GOT3 (cell line): ENCODE data around the gene ANKZF1.
"Not testable (repeated sequence)": the region's sequence is repeated elsewhere in the genome, so short reads cannot be mapped to it uniquely, and the experiment has no call there.

ENCODE experiments used
- DNase-seq: peaks from one replicate; lab custom pipeline; 2025; ENCODE audit warnings: mixed read lengths; lab: John Stamatoyannopoulos, UW

Gene ANKZF1

GRCh38 chr2:219229305-219230058 lies at the start of gene ANKZF1, which contains the start of gene ATG9A:
ANKZF1 (plus strand) TSS chr2:219229806; CDS start chr2:219230258, 452 bp downstream.
ATG9A (minus strand) TSS chr2:219229636; CDS start chr2:219228024, 1,612 bp downstream.
- peak; percentile 89 for DNase-seq

GRCh38 chr2:219180961-219181360 lies 48.6 kb upstream of the ANKZF1 start:
- DNase-seq, result no peak

GRCh38 chr2:219181531-219181930 lies 48.1 kb upstream of the ANKZF1 start:
- no peak for DNase-seq

- no peak for DNase-seq
Measured at GRCh38 chr2:219182331-219183150, 47.1 kb upstream of the ANKZF1 start.

- DNase-seq, result no peak
Measured at GRCh38 chr2:219183151-219183772, 46.3 kb upstream of the ANKZF1 start.

- no peak for DNase-seq
Measured at GRCh38 chr2:219184121-219184520, 45.5 kb upstream of the ANKZF1 start.

- DNase-seq, result no peak
Measured at GRCh38 chr2:219186754-219187456, 42.7 kb upstream of the ANKZF1 start.

GRCh38 chr2:219197388-219197787 lies 32.2 kb upstream of the ANKZF1 start:
- DNase-seq, result no peak

- DNase-seq, result no peak
Measured at GRCh38 chr2:219198974-219199373, 30.6 kb upstream of the ANKZF1 start.

GRCh38 chr2:219199470-219200211 lies 30.0 kb upstream of the ANKZF1 start:
- DNase-seq, result no peak

GRCh38 chr2:219200502-219201326 lies 28.9 kb upstream of the ANKZF1 start:
- DNase-seq, result not testable (repeated sequence)

GRCh38 chr2:219201331-219201730 lies 28.3 kb upstream of the ANKZF1 start:
- not testable (repeated sequence) for DNase-seq

GRCh38 chr2:219204425-219205164 lies 25.0 kb upstream of the ANKZF1 start:
- no peak for DNase-seq

- no peak for DNase-seq
Measured at GRCh38 chr2:219205165-219205538, 24.5 kb upstream of the ANKZF1 start.

- no peak for DNase-seq
Measured at GRCh38 chr2:219205981-219206327, 23.7 kb upstream of the ANKZF1 start.

GRCh38 chr2:219206328-219207133 lies 23.1 kb upstream of the ANKZF1 start, which contains the start of gene ZFAND2B:
ZFAND2B (plus strand) TSS chr2:219206782; CDS start chr2:219206988, 206 bp downstream.
- DNase-seq, result peak; percentile 87

- no peak for DNase-seq
Measured at GRCh38 chr2:219207134-219207883, 22.3 kb upstream of the ANKZF1 start.
